HepG2 (cell line): ENCODE measurements around the gene TRAIP. TPM values are rescaled to one million over a fixed set of nuclear protein-coding genes. Genes with fewer than 3 reads are reported as not detected.
A peak's percentile ranks its signal among the peaks of the same experiment; 100 is the strongest.

Source experiments
- ATF7 ChIP-seq, 2 experiments: fragments of 450-650 bp in 1 of 2; sonication (generic) in 1 of 2; formaldehyde crosslinking in 1 of 2; IDR thresholded peaks; 2 replicates each; pipeline versions ENCODE4 v1.4.0 to v1.6.1; 2016 to 2020; ENCODE audit warnings: antibody characterized with exemption in 1 of 2, mild to moderate bottlenecking in 1 of 2, missing genetic modification reagents in 1 of 2
- ESRRA ChIP-seq: sonication (generic); formaldehyde crosslinking; IDR thresholded peaks from 2 replicates; pipeline ENCODE4 v1.5.1; 2020; ENCODE audit warnings: mild to moderate bottlenecking, low read depth, missing genetic modification reagents
- FIP1L1 ChIP-seq: fragments of 200-400 bp; formaldehyde crosslinking; IDR thresholded peaks from 2 replicates; pipeline ENCODE4 v1.6.1; 2018; ENCODE audit warnings: low read depth, mild to moderate bottlenecking, low read length, moderate library complexity, borderline replicate concordance; ENCODE audit not compliant: insufficient read depth
- HNRNPLL ChIP-seq: fragments of 200-400 bp; formaldehyde crosslinking; IDR thresholded peaks from 2 replicates; pipeline ENCODE4 v1.6.1; 2017; ENCODE audit warnings: mild to moderate bottlenecking, low read depth, low read length; ENCODE audit not compliant: poor library complexity, severe bottlenecking
- NFYC ChIP-seq: IDR thresholded peaks from 2 replicates; pipeline ENCODE4 v1.6.1; 2016; ENCODE audit warnings: missing genetic modification reagents, missing compliant biosample characterization
- RNF2 ChIP-seq: fragments of 450-650 bp; conservative IDR thresholded peaks from 2 replicates; pipeline ENCODE4 v1.6.1; 2016; ENCODE audit warnings: low read depth
- RORA ChIP-seq: sonication (generic); formaldehyde crosslinking; IDR thresholded peaks from 2 replicates; pipeline ENCODE4 v1.5.0; 2020; ENCODE audit warnings: mild to moderate bottlenecking, missing genetic modification reagents, moderate library complexity
- THAP11 ChIP-seq: IDR thresholded peaks from 2 replicates; pipeline ENCODE4 v1.6.1; 2016; ENCODE audit warnings: missing biosample characterization, missing genetic modification reagents
- YEATS2 ChIP-seq: sonication (generic); formaldehyde crosslinking; IDR thresholded peaks from 2 replicates; pipeline ENCODE4 v1.4.0; 2020; ENCODE audit warnings: missing genetic modification reagents, borderline replicate concordance
- ZNF234 ChIP-seq: sonication (generic); formaldehyde crosslinking; conservative IDR thresholded peaks from 2 replicates; pipeline ENCODE4 v1.5.1; 2020; ENCODE audit warnings: mild to moderate bottlenecking, missing genetic modification reagents
- ZNF317 ChIP-seq: sonication (generic); formaldehyde crosslinking; IDR thresholded peaks from 2 replicates; pipeline ENCODE4 v1.5.0; 2020; ENCODE audit warnings: mild to moderate bottlenecking, missing genetic modification reagents
- ZNF629 ChIP-seq: sonication (generic); formaldehyde crosslinking; conservative IDR thresholded peaks from 2 replicates; pipeline ENCODE4 v1.5.0; 2020; ENCODE audit warnings: missing genetic modification reagents
- ZNF652 ChIP-seq: IDR thresholded peaks from 2 replicates; pipeline ENCODE4 v1.6.1; 2016; ENCODE audit warnings: low read depth, borderline replicate concordance
- polyA plus RNA-seq, 8 experiments: library from polyadenylated mRNA; depleted of rRNA in 3 of 8; stranded (reverse) in 7 of 8; unstranded in 1 of 8; fragments of >200 nt; fragmentation: Illumina TruSeq in 4 of 8; extraction: Trizol in 4 of 8; gene quantifications; 2 replicates each; pipeline versions ENCODE4 v1.2.1 to v1.2.3, GENCODE V29; 2011 to 2016; ENCODE audit warnings: low read depth in 4 of 8, missing spikeins in 1 of 8, mixed read lengths in 1 of 8; ENCODE audit not compliant: insufficient read depth in 1 of 8
- total RNA-seq, 5 experiments: library from RNA; depleted of rRNA; stranded (reverse); fragments of >200 nt; fragmentation: Illumina TruSeq; extraction: Trizol; gene quantifications; 2 replicates each; pipeline ENCODE4 v1.2.3, GENCODE V29; 2016; ENCODE audit warnings: low read depth in 1 of 5
- TF ChIP-seq, protein P1 (sequence below): fragments of 450-650 bp; IDR thresholded peaks from 2 replicates; pipeline ENCODE4 v1.6.1; 2017; ENCODE audit warnings: mild to moderate bottlenecking
- TF ChIP-seq, protein P2 (sequence below): sonication (generic); formaldehyde crosslinking; conservative IDR thresholded peaks from 2 replicates; pipeline ENCODE4 v1.8.1; 2023; ENCODE audit warnings: missing genetic modification reagents
- TF ChIP-seq, protein P3 (sequence below): sonication (generic); formaldehyde crosslinking; IDR thresholded peaks from 2 replicates; pipeline ENCODE4 v1.4.0; 2020; ENCODE audit warnings: low read depth, mild to moderate bottlenecking, missing genetic modification reagents
- TF ChIP-seq, protein P4 (sequence below): sonication (generic); formaldehyde crosslinking; IDR thresholded peaks from 2 replicates; pipeline ENCODE4 v1.4.0; 2020; ENCODE audit warnings: low read depth, missing genetic modification reagents
- TF ChIP-seq, protein P5 (sequence below): sonication (generic); formaldehyde crosslinking; IDR thresholded peaks from 2 replicates; pipeline ENCODE4 v1.4.0; 2020; ENCODE audit warnings: low read depth, mild to moderate bottlenecking, missing genetic modification reagents

The TRAIP gene
- total and polyA plus RNA-seq, 2 of the 13 experiments (the other 11 are each of a cell fraction or from before 2014, with no cell fraction given): 13.9 to 23.9 TPM

DNA sequence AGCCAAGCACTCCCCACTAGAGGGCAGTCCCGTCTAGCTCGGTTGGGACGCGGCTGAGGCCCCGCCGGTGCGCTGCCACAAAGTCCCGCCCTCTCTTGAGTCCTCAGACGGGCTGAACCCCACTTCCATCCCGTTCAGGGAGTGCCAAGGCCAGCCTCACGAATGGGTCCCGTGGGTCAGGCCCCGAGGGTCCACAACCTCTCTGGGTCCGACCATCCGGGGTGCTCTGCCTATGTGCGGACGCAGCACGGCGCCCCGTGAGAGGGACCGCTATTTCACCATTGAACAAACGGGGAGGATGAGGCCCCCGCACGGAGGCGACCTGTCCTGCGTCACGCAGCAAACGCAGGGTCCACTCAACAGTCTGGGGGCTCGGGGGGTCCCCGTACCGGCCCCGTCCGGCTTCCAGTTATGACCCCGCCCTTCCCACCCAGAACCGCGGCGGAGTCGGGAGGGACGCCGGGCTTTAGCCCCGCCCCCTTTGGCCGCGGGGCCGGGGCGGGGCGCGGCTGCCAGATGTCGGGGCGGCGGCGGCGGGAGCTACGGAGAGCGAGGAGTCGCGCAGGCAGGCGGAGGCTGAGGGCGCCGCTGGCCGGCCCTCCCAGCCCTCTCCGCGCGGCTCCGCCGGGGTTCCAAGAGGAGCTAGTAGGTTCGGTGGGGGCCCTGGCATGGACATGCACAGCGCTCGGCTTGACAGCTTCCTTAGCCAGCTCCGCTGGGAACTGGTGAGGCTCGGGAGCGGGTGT is 53.5 kb downstream of the TRAIP start, which contains the start of gene INKA1 (continued):
- TF ChIP-seq, protein P1, sequence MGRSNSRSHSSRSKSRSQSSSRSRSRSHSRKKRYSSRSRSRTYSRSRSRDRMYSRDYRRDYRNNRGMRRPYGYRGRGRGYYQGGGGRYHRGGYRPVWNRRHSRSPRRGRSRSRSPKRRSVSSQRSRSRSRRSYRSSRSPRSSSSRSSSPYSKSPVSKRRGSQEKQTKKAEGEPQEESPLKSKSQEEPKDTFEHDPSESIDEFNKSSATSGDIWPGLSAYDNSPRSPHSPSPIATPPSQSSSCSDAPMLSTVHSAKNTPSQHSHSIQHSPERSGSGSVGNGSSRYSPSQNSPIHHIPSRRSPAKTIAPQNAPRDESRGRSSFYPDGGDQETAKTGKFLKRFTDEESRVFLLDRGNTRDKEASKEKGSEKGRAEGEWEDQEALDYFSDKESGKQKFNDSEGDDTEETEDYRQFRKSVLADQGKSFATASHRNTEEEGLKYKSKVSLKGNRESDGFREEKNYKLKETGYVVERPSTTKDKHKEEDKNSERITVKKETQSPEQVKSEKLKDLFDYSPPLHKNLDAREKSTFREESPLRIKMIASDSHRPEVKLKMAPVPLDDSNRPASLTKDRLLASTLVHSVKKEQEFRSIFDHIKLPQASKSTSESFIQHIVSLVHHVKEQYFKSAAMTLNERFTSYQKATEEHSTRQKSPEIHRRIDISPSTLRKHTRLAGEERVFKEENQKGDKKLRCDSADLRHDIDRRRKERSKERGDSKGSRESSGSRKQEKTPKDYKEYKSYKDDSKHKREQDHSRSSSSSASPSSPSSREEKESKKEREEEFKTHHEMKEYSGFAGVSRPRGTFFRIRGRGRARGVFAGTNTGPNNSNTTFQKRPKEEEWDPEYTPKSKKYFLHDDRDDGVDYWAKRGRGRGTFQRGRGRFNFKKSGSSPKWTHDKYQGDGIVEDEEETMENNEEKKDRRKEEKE: no peak
- no peak for TF ChIP-seq ZNF629
- TF ChIP-seq, protein P2, sequence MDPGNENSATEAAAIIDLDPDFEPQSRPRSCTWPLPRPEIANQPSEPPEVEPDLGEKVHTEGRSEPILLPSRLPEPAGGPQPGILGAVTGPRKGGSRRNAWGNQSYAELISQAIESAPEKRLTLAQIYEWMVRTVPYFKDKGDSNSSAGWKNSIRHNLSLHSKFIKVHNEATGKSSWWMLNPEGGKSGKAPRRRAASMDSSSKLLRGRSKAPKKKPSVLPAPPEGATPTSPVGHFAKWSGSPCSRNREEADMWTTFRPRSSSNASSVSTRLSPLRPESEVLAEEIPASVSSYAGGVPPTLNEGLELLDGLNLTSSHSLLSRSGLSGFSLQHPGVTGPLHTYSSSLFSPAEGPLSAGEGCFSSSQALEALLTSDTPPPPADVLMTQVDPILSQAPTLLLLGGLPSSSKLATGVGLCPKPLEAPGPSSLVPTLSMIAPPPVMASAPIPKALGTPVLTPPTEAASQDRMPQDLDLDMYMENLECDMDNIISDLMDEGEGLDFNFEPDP (CRISPR knock-in tag): no peak
- no peak for TF ChIP-seq NFYC (CRISPR knock-in tag)
- TF ChIP-seq, protein P3, sequence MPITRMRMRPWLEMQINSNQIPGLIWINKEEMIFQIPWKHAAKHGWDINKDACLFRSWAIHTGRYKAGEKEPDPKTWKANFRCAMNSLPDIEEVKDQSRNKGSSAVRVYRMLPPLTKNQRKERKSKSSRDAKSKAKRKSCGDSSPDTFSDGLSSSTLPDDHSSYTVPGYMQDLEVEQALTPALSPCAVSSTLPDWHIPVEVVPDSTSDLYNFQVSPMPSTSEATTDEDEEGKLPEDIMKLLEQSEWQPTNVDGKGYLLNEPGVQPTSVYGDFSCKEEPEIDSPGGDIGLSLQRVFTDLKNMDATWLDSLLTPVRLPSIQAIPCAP (CRISPR knock-in tag): no peak
- no peak for TF ChIP-seq ZNF652 (CRISPR knock-in tag)
- TF ChIP-seq THAP11 (CRISPR knock-in tag): peak; percentile 60
- 0 out of 2 replicates have a peak, but pooled peaks have one; percentile 53 for TF ChIP-seq ZNF234 (CRISPR knock-in tag)
- TF ChIP-seq, protein P4, sequence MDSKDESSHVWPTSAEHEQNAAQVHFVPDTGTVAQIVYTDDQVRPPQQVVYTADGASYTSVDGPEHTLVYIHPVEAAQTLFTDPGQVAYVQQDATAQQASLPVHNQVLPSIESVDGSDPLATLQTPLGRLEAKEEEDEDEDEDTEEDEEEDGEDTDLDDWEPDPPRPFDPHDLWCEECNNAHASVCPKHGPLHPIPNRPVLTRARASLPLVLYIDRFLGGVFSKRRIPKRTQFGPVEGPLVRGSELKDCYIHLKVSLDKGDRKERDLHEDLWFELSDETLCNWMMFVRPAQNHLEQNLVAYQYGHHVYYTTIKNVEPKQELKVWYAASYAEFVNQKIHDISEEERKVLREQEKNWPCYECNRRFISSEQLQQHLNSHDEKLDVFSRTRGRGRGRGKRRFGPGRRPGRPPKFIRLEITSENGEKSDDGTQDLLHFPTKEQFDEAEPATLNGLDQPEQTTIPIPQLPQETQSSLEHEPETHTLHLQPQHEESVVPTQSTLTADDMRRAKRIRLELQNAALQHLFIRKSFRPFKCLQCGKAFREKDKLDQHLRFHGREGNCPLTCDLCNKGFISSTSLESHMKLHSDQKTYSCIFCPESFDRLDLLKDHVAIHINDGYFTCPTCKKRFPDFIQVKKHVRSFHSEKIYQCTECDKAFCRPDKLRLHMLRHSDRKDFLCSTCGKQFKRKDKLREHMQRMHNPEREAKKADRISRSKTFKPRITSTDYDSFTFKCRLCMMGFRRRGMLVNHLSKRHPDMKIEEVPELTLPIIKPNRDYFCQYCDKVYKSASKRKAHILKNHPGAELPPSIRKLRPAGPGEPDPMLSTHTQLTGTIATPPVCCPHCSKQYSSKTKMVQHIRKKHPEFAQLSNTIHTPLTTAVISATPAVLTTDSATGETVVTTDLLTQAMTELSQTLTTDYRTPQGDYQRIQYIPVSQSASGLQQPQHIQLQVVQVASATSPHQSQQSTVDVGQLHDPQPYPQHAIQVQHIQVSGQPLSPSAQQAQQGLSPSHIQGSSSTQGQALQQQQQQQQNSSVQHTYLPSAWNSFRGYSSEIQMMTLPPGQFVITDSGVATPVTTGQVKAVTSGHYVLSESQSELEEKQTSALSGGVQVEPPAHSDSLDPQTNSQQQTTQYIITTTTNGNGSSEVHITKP (CRISPR knock-in tag): no peak
- TF ChIP-seq RORA (CRISPR knock-in tag): no peak
- TF ChIP-seq HNRNPLL: peak; percentile 62
- no peak for TF ChIP-seq FIP1L1
- 0 out of 2 replicates have a peak, but pooled peaks have one; percentile 63 for TF ChIP-seq YEATS2 (CRISPR knock-in tag)
- TF ChIP-seq ATF7 (IDR thresholded peaks at IDR 0.05): no peak
- no peak for TF ChIP-seq ATF7 (CRISPR knock-in tag; IDR thresholded peaks at IDR 0.05)
- 0 out of 2 replicates have a peak, but pooled peaks have one; percentile 6 for TF ChIP-seq ESRRA
- TF ChIP-seq, protein P5, sequence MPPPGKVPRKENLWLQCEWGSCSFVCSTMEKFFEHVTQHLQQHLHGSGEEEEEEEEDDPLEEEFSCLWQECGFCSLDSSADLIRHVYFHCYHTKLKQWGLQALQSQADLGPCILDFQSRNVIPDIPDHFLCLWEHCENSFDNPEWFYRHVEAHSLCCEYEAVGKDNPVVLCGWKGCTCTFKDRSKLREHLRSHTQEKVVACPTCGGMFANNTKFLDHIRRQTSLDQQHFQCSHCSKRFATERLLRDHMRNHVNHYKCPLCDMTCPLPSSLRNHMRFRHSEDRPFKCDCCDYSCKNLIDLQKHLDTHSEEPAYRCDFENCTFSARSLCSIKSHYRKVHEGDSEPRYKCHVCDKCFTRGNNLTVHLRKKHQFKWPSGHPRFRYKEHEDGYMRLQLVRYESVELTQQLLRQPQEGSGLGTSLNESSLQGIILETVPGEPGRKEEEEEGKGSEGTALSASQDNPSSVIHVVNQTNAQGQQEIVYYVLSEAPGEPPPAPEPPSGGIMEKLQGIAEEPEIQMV (CRISPR knock-in tag): no peak
- TF ChIP-seq ZNF317 (CRISPR knock-in tag): peak; percentile 59; the same call in 1 of the 2 replicates
- no peak for TF ChIP-seq RNF2
